Uterus (tissue), 2 donors: Measurements from ENCODE around the gene TTC13.

ENCODE experiments used
- POLR2A ChIP-seq, 2 donors: fragments of 450-650 bp; IDR thresholded peaks; one replicate each; pipeline ENCODE4 v1.6.1; 2016; ENCODE audit warnings: antibody characterized with exemption in 2 of 2, mild to moderate bottlenecking in 1 of 2, moderate library complexity in 1 of 2
- TF ChIP-seq, protein P1 (sequence below), 4 experiments: fragments of 200-600 bp in 2 of 4; fragments of 450-650 bp in 2 of 4; sonication (generic) in 2 of 4; IDR thresholded peaks; one replicate each; pipeline ENCODE4 v1.5.1; 2016 to 2019; ENCODE audit warnings: antibody characterized with exemption in 4 of 4, mild to moderate bottlenecking in 2 of 4, moderate library complexity in 1 of 4

DNA sequence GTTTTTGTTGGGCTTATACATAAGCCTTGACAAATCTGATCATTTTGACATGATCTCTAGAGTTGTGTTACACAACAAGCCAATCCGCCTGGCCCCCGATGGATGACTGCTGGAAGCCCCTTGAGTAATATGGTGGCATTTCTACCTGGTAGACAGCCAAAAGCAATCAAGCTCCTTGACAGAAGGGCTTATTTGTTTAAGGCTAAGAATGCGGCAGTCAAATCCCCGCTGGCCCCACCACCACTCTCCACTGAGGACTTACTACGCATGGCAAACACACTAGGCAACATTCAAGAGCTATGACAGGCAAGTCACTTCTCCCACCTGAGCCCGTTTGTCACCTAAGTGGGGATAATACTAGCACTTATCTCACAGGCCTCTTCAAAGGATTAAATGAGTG lies 77.0 kb downstream of the TTC13 start:
- TF ChIP-seq, protein P1, sequence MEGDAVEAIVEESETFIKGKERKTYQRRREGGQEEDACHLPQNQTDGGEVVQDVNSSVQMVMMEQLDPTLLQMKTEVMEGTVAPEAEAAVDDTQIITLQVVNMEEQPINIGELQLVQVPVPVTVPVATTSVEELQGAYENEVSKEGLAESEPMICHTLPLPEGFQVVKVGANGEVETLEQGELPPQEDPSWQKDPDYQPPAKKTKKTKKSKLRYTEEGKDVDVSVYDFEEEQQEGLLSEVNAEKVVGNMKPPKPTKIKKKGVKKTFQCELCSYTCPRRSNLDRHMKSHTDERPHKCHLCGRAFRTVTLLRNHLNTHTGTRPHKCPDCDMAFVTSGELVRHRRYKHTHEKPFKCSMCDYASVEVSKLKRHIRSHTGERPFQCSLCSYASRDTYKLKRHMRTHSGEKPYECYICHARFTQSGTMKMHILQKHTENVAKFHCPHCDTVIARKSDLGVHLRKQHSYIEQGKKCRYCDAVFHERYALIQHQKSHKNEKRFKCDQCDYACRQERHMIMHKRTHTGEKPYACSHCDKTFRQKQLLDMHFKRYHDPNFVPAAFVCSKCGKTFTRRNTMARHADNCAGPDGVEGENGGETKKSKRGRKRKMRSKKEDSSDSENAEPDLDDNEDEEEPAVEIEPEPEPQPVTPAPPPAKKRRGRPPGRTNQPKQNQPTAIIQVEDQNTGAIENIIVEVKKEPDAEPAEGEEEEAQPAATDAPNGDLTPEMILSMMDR (IDR thresholded peaks at IDR 0.05) = no peak
- no peak for TF ChIP-seq POLR2A (IDR thresholded peaks at IDR 0.05)
